ENCODE results near the gene EVI5L.

- TF ChIP-seq CTCF (conservative IDR thresholded peaks at IDR 0.05; ENCODE audit: low read depth, low read length) (no peak), EZH2 (IDR thresholded peaks at IDR 0.05; ENCODE audit: low read length, unreplicated experiment) (no peak), EZH2phosphoT487 (IDR thresholded peaks at IDR 0.05; ENCODE audit: borderline replicate concordance, low read length) (no peak)
Measured at GRCh38 chr19:7885818-7886217, 55.8 kb downstream of the EVI5L start.
